ENCODE results near the gene PPFIBP2.

Gene PPFIBP2

DNA sequence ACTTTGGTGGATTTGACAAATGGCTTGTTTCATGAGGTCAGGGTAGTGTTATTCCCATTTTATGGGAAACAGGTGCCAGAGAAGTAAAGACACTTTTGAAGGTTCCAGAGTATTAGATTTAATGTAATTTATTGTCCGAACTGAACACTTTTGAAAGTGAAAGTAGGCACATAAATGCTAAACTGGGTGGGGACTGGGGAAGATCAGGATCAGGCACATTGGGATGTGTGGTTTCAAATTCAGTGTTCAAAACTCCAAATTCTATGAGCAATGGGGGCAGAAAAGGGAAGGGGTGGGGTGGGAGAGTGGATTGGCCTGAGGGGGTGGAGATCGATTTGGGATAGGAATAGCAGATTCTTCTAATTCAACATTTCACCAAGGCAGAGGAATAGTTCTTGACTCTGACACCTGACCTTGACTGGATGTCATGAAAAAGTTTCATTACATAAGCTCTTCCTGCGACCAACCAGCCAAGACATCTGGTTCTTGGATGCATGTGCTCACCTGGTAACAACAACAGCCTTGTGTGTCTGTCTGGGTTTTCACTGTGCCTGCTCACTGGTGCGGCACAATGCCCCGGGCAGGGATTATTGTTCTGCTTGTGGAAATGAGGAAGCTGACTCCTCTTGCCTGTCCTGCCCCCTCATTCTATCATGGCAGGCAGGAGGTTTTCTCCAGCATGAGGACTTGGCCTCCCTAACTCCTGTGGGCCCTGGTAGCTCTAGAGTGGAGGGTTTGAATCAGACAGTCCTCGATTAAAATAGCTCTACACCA, 10.8 kb downstream of the PPFIBP2 start:
- FAIRE-seq (peak; percentile 86), DNase-seq (ENCODE audit: insufficient read length, low spot score) (no peak)

DNA sequence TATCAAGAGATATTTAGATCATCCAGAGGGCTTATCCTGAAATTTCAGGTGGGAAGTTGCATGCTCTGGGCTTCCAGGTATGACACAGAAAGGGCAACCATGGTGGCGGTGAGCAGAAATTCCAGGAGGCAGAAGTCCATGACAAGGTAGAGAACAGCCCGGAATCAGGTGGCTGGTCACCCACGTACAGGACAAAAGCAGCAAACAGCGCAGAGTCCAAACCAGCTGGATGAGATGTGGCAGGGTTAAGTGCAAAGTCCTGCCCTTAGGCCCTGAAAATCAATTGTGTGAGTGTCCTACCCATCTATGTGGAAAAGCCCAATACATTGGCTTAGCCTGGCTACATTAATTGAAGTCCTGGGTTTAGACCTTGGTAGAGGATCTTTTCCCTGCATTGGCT, 11.6 kb downstream of the PPFIBP2 start:
- DNase-seq (ENCODE audit: insufficient read length, low spot score) (no peak), FAIRE-seq (no peak)

DNA sequence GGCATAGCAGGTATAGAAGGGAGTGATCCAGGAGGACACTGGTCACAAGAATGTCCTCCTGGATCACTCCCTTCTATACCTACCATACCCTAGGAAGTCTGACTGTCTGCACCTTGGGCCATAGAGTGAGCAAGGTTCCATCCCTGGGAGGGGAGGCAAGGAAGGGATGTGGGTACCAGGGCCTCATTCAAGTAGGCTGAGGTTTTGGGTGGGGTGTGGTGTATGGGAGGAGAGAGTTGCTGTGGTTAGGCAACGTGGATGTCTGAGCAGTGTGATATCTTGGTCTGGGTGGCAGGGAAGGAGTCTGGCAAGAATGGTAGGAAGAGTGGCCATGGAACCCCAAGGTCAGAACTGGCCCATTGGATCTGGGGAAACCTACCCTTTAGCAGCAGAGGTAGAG, 13.2 kb downstream of the PPFIBP2 start:
- peak; percentile 84 for FAIRE-seq
- no peak for DNase-seq (ENCODE audit: insufficient read length, low spot score)

DNA sequence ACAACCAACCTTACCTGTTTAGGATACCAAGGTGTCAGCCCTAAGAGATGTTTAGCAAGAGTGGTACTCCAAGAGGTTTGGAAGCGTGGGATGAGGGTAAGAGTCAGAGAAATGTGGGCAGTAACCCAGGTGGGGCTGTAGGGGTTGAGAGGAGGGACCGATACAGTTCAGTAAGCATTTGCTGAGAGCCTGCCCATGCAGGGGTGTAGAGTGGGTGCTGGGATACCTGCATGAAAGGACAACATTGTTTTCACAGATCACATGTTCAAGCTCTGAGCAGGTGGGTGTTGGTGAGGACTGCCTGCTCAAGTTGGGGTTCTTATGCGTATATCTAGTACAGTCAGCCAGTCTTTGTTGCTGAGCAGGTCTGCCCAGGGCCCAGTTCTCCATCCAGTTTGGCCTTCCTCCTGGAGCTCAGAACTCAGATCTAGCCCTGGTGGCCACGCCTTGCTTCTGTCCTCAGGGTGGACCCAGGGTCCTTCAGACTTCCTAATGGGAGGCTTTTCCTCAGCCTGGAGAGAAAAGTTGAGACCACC, 14.8 kb downstream of the PPFIBP2 start:
- DNase-seq (ENCODE audit: insufficient read length, low spot score) (no peak), FAIRE-seq (peak; percentile 82)

DNA sequence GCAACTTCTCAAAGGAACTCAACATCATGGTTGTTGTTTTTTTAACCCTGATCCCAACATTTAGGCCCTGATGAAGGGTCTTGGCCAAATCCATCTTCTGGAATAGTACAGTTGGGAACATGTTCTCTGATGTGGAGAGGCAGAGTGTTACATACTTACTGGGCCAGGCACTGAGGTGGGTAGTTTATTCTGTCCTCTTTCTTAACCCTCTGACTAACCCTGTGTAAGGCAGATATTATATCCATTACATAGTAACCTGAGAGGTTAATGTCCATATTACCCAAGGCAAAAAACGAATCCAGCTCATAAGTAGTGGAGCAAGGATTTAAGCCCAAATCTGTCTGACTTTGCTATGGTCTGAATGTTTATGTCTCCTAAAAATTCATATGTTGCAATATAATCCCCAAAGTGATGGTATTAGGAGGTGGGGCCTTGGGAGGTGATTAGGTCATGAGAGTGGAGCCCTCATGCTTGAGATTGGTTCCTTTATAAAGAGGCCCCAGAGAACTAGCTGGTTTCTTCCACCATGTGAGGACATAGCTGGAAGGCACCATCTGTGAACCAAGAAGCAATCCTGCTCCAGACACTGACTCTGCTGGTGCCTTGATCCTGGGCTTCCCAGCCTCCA, 16.3 kb downstream of the PPFIBP2 start:
- no peak for DNase-seq (ENCODE audit: insufficient read length, low spot score)
- peak; percentile 60 for FAIRE-seq

DNA sequence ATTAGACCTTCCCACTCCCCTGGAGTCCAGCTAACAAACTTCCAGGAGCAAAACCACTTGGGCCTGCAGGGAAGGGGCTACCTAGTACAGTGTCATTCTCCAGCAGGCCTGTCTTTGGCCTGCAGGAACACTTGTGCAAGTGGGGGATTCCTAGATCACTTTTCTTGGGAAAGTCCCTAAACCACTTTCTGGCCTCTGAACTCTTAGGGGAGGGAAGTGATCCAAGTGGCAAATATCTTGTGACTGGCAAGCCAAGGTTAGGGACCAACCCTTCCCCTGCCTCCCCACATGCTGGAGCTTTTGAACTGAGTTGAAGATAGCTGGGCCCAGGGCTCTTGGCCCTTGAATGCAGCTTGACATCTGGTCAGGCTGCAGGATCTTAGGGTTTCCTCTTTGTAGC, 17.2 kb downstream of the PPFIBP2 start:
- FAIRE-seq: peak; percentile 76
- DNase-seq (ENCODE audit: insufficient read length, low spot score): no peak

DNA sequence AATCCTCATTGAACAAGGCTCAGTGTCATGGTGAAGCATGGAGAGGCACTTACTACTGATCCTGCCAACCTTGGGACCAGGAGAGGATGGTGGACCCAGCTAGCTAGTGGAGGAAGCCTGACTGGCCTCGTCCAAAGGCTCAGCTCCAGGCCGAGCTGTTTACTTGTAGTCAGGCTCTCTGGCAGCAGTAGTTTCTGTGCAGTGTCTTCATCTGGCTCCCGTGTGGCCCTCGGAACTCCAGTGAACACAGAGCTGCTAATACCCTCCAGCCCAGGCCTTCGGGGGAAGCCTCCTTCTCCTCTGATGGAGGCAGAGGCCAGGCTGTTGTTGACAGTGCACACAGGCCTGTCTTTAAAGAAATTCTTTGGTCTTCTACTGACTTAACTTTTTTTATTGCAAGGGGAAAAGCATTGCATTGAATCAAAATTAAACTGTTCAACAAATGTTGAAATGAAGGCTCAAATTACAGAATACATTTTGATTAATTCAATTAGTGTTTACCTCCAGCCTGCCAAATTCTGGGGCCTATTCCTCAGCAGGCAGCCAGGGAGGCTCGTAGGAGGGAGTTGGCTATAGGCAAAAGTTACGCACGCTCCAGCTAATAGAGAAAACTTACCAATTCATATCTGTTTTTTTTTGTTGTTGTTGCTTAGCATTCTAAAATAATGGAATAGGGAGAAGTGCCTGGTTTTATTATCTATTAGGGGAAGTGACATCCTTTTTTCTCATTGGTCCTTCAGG, 18.8 kb downstream of the PPFIBP2 start:
- FAIRE-seq (no peak), DNase-seq (ENCODE audit: insufficient read length, low spot score) (no peak)

DNA sequence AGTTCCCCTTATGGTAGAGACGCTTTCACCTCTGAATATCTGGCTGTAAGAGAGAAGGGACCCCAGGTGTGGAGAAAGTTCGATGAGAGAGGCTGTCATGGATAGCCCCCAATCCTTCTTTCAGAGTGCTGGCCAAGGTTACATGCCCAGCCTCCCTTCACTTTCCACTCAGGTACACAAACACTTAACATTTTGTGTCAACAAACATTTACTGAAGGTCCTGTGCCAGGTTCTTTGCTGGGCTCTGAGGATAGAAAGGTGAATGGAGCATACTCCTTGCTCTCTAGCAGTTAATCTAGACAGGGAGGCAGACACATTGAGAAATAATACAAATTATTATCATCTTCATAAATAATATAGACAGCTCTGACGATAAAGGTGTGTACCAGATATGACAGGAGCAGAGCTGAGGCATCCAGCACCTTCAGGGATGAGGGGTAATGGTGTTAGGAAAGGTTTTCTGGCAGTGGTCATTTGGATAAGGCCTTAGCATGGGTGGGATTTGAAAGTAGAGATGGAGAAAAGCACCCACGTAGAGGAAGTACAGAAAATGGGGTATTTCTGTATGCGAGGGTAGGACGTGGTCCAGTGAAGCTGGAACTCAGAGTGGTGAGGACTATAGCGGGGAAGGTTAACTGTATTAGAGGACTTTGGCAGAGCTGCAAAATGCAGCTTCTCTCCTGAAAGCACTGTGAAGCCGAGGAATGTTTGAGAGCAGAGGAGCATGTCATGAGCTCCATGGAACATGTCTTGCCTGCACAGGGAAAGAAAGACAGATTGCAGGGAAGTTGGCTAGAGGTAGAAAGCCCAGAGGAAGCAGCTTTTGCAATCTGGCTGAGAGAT, 19.6 kb downstream of the PPFIBP2 start:
- DNase-seq (ENCODE audit: insufficient read length, low spot score) (no peak), FAIRE-seq (no peak)

DNA sequence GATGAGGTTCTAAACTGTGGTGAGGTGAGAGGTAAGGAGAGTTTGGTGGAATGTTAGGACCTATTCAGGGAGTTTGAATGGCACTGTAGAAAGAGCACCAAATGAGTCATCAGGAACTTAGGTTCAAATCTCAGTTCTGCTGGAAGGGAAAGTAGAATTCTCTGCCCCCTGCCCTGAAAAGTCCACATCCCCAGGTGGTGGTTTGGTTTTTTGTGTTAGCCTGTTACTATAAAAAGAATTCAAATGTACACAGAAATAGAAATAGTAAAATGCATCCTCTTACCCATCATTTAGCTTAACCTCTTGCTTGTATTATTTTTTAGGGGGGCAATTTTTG, 20.2 kb downstream of the PPFIBP2 start:
- no peak for DNase-seq (ENCODE audit: insufficient read length, low spot score)
- FAIRE-seq: peak; percentile 96

DNA sequence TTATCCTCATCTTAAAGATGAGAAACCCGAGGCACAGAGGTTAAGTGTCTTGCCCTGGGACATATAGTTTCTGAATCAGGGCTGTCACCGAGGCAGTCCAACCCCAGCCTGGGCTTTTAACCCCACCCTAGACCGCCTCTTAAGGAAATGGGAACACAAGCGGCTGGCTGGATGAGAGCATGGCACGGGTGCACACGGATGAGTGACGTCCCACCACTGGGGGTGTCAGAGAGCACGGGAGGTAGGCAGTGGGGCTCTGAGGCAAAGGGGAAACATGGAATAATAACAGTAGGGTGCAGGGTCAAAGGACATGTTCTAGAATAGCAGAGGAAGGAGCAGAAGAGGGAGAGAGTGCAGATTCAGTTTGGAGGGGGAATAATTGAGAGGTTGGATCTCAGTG, 22.3 kb downstream of the PPFIBP2 start:
- FAIRE-seq: no peak

DNA sequence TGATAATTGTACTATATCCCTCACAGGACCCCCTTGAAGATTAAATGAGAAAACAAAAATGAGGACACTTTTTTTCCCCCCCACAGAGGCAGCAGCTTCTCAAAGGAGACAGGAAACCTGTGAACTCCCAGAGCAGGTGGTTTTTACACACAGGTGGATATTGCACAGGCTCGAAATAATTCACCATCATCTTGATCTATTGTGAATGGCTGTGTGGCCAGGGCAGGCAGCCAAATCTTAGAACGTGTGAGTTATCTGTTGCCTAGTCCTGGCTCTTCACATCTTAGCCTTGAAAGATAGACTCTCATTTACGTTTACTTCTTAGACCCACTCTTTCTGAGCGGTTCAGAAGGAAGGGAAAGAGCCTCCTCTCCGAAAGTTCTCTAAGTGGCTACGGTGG, 23.5 kb downstream of the PPFIBP2 start:
- no peak for DNase-seq (ENCODE audit: insufficient read length, low spot score)

More for the DNA sequence above, 22.3 kb downstream of the PPFIBP2 start:
- DNase-seq (ENCODE audit: insufficient read length, low spot score): no peak

DNA sequence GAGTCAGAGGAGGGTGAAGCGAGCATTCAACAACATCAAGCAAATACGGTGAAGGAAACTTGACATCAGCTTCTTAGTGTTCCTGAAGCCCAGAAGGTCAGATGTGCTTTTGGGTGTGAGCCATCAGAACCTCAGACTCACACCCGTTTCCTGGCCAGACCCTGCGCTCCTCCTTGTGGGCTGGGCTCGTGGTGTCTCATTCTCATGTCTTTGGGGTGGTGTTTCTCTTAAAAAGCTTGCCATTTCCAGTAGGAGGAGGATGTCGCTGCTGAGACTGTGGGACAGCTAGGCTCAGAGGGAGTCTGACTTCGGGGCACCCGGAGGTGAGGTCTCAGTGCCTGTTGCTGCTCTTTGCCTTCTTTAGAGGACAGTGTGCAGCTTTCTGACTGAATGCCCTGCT, 24.2 kb downstream of the PPFIBP2 start:
- no peak for FAIRE-seq

More for the DNA sequence above, 23.5 kb downstream of the PPFIBP2 start:
- no peak for FAIRE-seq

DNA sequence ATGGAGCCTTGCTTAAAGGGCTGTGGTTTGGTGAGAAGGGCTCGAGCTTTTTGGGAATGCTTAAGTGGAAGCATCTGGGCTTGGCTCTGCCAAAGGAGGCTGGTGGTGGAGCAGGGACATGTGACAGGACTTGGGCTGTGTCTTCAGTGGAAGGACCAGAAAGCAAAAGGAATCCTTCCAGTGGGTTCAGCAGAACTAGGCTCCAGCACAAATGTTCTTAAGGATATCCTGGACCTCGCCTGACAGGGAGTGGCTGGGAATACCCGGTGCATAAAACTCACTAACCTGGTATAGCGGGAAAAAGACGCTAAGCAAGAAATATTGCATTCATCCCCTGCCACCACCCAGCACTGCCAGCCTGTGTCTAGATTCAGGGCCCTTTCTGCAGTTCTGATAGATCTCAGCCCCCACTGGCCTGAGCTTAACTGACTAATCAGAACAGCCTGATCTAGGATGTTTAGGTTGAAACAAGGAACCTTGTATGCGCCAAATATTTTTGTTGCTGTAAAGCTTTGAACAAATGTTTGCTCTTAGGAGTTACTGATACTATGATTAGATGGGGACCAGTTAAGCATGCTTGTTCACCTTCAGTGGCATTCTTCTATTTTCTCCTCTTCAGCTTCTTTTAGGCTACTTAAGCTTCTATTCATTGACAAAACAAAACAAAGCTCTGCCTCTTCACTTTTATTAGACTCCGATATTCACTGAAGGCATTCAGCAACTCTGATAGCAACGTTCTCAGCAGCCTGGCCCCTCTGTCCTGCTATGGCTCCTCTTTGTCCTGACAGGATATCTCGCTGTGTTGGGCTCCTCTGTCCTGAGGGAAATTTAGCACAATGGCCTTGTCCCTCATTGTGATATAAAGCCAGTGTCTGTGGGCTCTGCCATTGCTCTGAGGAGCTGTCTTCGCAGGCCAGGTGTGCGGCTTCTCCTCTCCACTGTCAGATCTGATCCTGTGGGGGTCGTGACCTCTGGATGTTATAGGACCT, 25.0 kb downstream of the PPFIBP2 start:
- DNase-seq (ENCODE audit: insufficient read length, low spot score) (no peak), FAIRE-seq (no peak)

More for the DNA sequence above, 24.2 kb downstream of the PPFIBP2 start:
- no peak for DNase-seq (ENCODE audit: insufficient read length, low spot score)

DNA sequence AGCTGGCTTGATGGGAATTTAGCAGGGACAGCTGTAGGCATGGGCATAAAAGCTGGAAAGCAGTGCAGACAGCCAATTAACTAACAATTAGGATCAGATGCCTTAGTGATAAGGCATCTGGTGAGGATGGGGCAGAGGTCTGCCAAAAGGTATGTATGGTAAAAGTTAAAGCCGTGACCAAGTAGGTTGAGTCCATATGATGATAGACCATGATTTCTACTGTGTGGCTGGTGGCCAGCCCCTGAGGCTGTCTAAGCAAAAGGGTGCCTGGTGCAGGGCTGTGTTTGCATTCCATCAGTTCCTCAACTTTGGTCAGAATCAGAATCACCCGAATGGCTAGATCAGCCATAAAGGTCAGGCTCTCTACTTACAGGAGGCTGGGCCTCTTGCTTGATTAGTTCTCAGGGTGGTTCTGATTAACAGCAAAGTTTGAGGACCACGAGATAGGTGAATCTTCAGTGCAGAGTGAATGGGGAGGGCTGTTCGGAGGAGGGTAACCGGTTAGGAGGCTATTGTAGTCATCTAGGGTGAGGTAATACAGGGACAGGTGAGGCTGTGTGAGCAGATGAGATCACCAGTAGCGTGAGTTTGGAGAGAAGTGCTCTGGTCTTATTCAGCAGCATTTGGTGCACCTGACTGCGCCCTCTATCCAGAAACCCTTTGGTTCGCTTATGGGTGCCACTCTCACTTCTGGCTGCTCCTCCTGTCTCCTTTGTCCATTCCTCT, 27.2 kb downstream of the PPFIBP2 start:
- FAIRE-seq (no peak), DNase-seq (ENCODE audit: insufficient read length, low spot score) (no peak)

DNA sequence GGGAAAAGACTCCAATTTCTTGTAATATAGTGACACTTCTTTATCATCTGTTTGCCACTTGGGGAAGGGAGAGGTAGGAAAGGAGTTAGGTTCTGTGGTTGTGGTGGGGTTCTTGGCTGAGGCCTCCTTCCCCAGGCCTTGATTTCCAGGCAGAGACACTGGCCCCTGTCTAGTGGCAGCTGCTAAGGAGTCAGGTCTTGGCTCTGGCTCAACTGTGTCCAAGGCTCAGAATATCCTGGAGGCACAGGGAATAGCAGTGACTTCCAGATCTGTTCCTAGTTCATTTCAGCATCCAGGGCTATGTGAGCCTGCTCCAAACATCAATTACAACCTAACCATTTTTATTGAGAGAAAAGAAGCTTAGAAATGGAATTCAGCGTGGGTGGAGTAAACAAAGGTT, 29.5 kb downstream of the PPFIBP2 start:
- FAIRE-seq (no peak), DNase-seq (ENCODE audit: insufficient read length, low spot score) (no peak)

DNA sequence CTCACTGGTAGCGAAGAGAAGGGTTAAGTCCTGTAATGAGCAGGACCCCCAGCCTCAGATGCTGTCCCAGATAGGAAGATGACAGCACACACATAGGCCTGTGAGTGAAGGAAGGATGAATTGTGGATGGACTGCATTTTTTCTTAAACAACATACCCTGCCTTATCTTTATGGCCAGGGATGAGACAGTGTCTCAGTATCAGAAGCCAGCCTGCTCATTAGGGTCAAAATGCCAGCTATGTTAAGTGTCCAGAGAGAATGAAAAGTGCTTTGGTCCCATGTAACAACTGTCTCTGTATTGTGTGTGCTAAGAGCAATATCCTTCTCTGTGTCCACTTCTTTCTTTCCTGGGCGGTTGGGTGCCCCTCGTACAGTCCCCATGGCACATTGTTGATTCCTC, 30.2 kb downstream of the PPFIBP2 start:
- peak; percentile 40 for FAIRE-seq
- DNase-seq (ENCODE audit: insufficient read length, low spot score): no peak

DNA sequence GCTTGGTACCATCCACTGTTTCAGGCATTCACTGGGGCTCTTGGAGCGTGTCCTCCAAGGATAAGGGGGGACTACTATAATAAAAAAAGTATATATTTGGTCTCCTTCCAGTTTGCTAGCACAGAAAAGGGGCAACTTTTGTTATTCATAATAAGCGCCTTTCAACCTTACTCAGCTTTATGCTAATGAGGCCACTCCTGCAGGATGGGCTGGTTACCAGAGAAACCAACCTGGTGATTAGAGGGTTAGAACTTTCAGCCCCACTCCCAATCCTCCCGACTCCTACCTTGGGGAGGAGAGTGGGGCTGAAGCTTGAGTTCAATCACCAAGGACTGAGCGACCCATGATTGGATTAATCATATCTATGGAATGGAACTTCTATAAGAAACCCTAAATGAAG, 31.8 kb downstream of the PPFIBP2 start:
- DNase-seq (ENCODE audit: insufficient read length, low spot score): no peak
- no peak for FAIRE-seq

DNA sequence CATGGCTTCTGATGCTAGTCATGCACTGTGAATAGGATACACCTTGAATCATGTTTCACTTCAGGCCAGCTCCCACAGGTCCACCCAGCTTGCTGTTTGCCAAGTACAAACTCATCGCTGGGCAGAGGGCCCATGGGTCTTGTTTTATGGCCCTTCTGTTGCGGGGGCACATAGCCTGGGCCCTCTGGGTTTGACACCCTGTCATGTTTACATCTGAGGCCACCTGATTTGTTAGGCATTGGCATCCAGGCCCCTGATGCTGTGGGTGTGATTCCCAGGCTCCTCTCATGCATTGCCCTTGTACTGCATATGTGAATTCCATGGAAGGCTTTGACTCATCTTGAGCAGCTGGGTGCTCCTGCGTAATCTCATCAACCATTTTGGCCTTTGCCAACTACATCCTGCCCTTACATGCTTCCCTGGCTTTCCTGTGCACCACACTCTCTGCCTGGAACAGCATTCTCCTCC, 32.6 kb downstream of the PPFIBP2 start:
- FAIRE-seq (no peak), DNase-seq (ENCODE audit: insufficient read length, low spot score) (no peak)

DNA sequence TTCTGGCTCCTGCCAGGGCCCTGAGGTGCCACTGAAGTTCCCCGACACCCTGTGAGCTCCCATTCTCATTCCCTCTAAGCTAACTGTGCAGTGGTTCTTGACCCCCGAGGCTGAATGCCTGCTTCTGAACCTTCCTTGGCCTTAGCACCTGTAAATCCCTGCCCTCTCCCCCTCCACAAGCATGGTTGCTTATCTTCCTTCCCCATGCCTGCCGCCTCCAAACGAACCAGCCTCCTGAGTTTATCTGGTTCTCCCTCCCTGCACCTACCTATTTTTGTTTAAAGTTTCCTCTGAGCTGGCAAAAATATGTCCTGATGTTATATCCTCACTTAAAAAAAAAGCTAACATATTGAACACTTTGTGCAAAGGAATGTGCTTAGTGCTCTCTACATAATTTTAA, 33.9 kb downstream of the PPFIBP2 start:
- FAIRE-seq: no peak
- no peak for DNase-seq (ENCODE audit: insufficient read length, low spot score)

Data from GM19239 (cell line).